ENCODE results near the gene EGLN2.

GRCh38 chr19:40815223-40815622 lies 16.2 kb downstream of the EGLN2 start:
- TF ChIP-seq CTCF (IDR thresholded peaks at IDR 0.05; ENCODE audit: low read length) = no peak
- TF ChIP-seq EZH2 (IDR thresholded peaks at IDR 0.05; ENCODE audit: borderline replicate concordance, low read length) = no peak
